Type B pancreatic cell (in vitro differentiated cells): ENCODE measurements around the gene KRTAP6-3. TPM values are rescaled to one million over a fixed set of nuclear protein-coding genes. Genes with fewer than 3 reads are reported as not detected.

Experiments
- DNase-seq: peaks from one replicate; pipeline ENCODE4 v3.0.0; 2021; ENCODE audit warnings: mixed read lengths; ENCODE audit not compliant: unreplicated experiment; ENCODE audit errors: extremely low spot score
- H3K27ac Mint-ChIP-seq: 2 replicates; pipeline ENCODE4 v1.8.0; 2021; ENCODE audit warnings: mild to moderate bottlenecking, mixed read lengths
- H3K27me3 Mint-ChIP-seq: 2 replicates; pipeline ENCODE4 v1.8.0; 2021; ENCODE audit warnings: mixed read lengths
- H3K36me3 Mint-ChIP-seq: 2 replicates; pipeline ENCODE4 v1.8.0; 2021; ENCODE audit warnings: mixed read lengths
- H3K4me1 Mint-ChIP-seq: one replicate; pipeline ENCODE4 v1.8.0; 2021; ENCODE audit warnings: mixed read lengths; ENCODE audit not compliant: unreplicated experiment
- H3K4me3 Mint-ChIP-seq: 2 replicates; pipeline ENCODE4 v1.8.0; 2021; ENCODE audit warnings: mild to moderate bottlenecking, mixed read lengths
- H3K9me3 Mint-ChIP-seq: 2 replicates; pipeline ENCODE4 v1.8.0; 2021; ENCODE audit warnings: mixed read lengths
- total RNA-seq: library from RNA; stranded (reverse); gene quantifications from 2 replicates; pipeline ENCODE4 v1.2.1, GENCODE V29; 2021; ENCODE audit warnings: low replicate concordance
- TF ChIP-seq, protein P1 (sequence below): fragments of 200-600 bp; sonication (generic); conservative IDR thresholded peaks from 2 replicates; pipeline ENCODE4 v1.5.0; 2021; ENCODE audit warnings: antibody characterized with exemption, mild to moderate bottlenecking

KRTAP6-3 gene
- total RNA-seq, 1 donor from 2014 or later = not detected

DNA sequence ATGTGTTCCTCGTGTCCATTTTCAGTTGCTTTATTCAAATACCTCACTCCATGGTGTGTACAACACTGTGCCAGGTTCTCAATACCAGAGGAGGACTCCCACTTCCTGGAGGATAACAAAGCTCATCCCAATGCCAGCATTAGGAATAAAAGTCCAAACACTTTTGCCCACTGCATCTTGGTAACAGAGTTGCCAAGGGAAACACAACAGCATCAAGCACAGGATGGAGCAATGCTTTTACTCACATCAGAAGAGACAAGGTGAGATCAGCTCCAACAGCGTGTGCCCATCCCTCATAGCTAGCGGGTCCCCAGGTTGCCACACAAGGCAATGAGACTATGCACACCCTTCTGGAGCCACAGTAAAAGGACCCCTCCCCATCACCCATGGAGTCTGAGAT lies 31.1 kb downstream of the KRTAP6-3 start:
- Mint-ChIP-seq H3K27me3 (no peaks in the 10 kb centered on the region), H3K4me1 (no peaks in the 10 kb centered on the region), H3K36me3 (no peaks in the 10 kb centered on the region), H3K9me3 (no peaks in the 10 kb centered on the region), H3K4me3 (no peak overlapping the region), H3K27ac (no peak overlapping the region)
- TF ChIP-seq, protein P1, sequence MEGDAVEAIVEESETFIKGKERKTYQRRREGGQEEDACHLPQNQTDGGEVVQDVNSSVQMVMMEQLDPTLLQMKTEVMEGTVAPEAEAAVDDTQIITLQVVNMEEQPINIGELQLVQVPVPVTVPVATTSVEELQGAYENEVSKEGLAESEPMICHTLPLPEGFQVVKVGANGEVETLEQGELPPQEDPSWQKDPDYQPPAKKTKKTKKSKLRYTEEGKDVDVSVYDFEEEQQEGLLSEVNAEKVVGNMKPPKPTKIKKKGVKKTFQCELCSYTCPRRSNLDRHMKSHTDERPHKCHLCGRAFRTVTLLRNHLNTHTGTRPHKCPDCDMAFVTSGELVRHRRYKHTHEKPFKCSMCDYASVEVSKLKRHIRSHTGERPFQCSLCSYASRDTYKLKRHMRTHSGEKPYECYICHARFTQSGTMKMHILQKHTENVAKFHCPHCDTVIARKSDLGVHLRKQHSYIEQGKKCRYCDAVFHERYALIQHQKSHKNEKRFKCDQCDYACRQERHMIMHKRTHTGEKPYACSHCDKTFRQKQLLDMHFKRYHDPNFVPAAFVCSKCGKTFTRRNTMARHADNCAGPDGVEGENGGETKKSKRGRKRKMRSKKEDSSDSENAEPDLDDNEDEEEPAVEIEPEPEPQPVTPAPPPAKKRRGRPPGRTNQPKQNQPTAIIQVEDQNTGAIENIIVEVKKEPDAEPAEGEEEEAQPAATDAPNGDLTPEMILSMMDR = no peak
- no peak for DNase-seq

DNA sequence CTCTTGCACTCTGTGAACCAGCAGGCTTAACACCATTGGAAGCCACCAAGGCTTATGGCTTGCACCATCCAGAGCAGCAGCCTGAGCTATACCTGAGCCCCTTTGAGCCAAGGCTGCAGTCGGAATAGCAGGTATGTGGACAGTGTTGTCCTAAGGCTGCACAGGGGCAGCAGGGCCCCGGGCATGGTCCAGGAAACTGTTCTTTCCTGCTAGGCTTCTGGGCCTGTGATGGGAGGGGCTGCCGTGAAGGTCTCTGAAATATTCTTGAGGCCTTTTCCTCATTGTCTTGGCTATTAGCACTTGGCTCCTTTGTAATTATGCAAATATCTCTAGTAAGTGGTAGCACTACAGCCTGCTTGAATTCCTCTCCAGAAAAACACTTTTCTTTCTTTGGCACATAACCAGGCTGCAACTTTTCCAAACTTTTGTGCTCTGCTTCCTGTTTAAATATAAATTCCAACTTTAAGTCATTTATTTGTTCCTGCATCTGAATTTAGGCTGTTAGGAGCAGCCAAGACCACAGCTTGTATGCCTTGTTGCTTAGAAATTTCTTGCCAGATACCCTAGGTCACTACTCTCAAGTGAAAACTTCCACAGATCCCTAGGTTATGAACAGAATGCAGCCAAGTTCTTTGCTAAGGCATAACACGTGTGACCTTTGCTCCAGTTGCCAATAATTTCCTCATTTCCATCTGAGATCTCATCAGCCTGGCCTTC lies 33.4 kb downstream of the KRTAP6-3 start:
- no peak for DNase-seq
- no peak overlapping the region for H3K27ac Mint-ChIP-seq
- H3K9me3 Mint-ChIP-seq = no peaks in the 10 kb centered on the region
- no peaks in the 10 kb centered on the region for H3K4me1 Mint-ChIP-seq
- H3K36me3 Mint-ChIP-seq = no peaks in the 10 kb centered on the region
- TF ChIP-seq, protein P1 = no peak
- no peaks in the 10 kb centered on the region for H3K27me3 Mint-ChIP-seq
- H3K4me3 Mint-ChIP-seq = no peak overlapping the region

DNA sequence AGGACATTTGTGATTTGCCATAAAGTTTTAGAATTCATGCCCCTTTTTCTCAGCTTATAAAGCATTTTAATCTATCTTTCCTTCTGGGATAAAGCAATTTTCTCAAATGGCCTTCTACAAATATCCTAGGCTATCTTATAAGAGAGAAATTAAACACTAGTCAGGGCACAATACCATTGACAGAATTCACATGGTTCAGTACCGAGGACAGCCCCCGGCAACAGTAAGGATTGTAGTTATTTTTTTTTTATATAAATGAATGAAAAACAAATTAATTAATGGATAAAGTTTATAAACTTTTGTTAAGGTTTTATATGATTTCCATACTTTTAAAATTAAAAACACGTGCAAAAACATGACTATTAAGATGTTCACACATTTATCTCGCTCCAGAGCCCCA lies 35.9 kb downstream of the KRTAP6-3 start:
- no peak overlapping the region for H3K4me3 Mint-ChIP-seq
- H3K4me1 Mint-ChIP-seq = no peaks in the 10 kb centered on the region
- TF ChIP-seq, protein P1 = no peak
- no peaks in the 10 kb centered on the region for H3K9me3 Mint-ChIP-seq
- H3K27ac Mint-ChIP-seq = no peak overlapping the region
- no peaks in the 10 kb centered on the region for H3K27me3 Mint-ChIP-seq
- H3K36me3 Mint-ChIP-seq = no peaks in the 10 kb centered on the region
- no peak for DNase-seq

DNA sequence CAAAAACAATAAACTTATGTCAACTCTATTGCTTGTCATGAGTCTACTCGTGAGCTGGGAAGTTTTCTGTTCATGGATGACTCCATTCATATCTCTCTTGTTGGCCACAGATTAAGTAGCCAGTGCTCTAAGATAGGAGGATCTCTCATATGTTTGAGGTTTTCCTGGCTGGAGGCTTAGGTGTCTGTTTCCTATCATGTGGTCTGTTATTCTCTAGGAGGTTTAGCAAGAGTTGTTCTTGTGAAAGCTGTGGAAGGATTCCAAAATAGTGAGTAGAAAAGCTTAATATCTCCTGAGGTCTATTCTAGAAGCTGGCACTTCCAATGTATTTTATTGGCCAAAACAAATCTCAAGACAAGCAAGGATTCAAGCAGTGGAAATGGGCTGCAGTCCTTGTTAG lies 37.0 kb downstream of the KRTAP6-3 start:
- DNase-seq = no peak
- H3K27me3 Mint-ChIP-seq = no peaks in the 10 kb centered on the region
- H3K4me3 Mint-ChIP-seq = no peak overlapping the region
- no peaks in the 10 kb centered on the region for H3K4me1 Mint-ChIP-seq
- no peaks in the 10 kb centered on the region for H3K9me3 Mint-ChIP-seq
- no peak overlapping the region for H3K27ac Mint-ChIP-seq
- TF ChIP-seq, protein P1 = no peak
- no peaks in the 10 kb centered on the region for H3K36me3 Mint-ChIP-seq

DNA sequence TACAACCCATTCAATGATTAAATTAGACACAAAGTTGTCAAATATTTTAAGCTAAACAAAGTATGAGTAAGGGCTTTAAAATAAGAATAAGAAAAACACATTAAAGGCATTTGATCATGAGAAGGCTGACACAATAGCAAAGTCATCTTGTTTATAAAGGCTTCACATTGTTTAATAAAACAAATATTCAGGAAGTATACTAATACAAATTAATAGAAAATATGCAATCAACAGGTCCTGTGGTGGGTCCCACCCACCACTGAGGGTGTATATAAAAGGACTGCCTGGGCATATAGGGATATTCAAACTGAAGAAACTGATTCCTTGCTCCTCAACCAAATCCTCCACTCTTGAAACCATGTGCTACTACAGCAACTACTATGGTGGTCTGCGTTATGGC lies 42.7 kb downstream of the KRTAP6-3 start, which contains the start of gene KRTAP20-2:
TSS of gene KRTAP20-2 (plus strand) at position 301 of the 400 bp plus-strand sequence. CDS start at position 359, 58 bp downstream.
- no peak within 1 kb of the TSS for H3K4me3 Mint-ChIP-seq

More for the DNA sequence above, 42.7 kb downstream of the KRTAP6-3 start, which contains the start of gene KRTAP20-2:
- TF ChIP-seq, protein P1 = no peak
- Mint-ChIP-seq H3K9me3 (no peaks in the 10 kb centered on the region), H3K4me1 (no peaks in the 10 kb centered on the region), H3K36me3 (no peaks in the 10 kb centered on the region), H3K27me3 (no peaks in the 10 kb centered on the region), H3K27ac (no peak within 1 kb of the TSS)
- no peak for DNase-seq
